Panc1 (cell line): ENCODE data around the gene FAM240A.

Experiments
- CTCF ChIP-seq: fragments of 450-650 bp; IDR thresholded peaks from 2 replicates; pipeline ENCODE4 v1.5.1; 2017; ENCODE audit warnings: mild to moderate bottlenecking
- POLR2AphosphoS5 ChIP-seq: IDR thresholded peaks from 2 replicates; pipeline ENCODE4 v1.6.1; 2012; ENCODE audit warnings: mild to moderate bottlenecking, low read depth, low read length, moderate library complexity
- REST ChIP-seq, 2 experiments: IDR thresholded peaks; 2 replicates each; pipeline ENCODE4 v1.6.1; 2011 to 2012; ENCODE audit warnings: low read depth in 2 of 2, control low read depth in 1 of 2, low read length in 1 of 2, mild to moderate bottlenecking in 1 of 2, moderate library complexity in 1 of 2; ENCODE audit not compliant: insufficient read depth in 1 of 2

GRCh38 chr3:46668591-46668990 lies 56.3 kb downstream of the FAM240A start:
- TF ChIP-seq CTCF, result no peak
- no peak for TF ChIP-seq POLR2AphosphoS5
- TF ChIP-seq REST (IDR thresholded peaks at IDR 0.05; ENCODE audit: insufficient read depth in 1 of 2, low read depth in 2 of 2, low read length in 1 of 2), result no peak
